ENCODE data around the gene UGT1A3.

UGT1A3 gene

GRCh38 chr2:233816771-233817170 is 87.9 kb downstream of the UGT1A3 start:
- Mint-ChIP-seq H3K4me3 (no peak overlapping the region), H3K4me1 (ENCODE audit: low read depth) (no peaks in the 10 kb centered on the region), H3K27me3 (peaks cover 3% of the 10 kb centered on the region), H3K36me3 (ENCODE audit: low read depth) (no peaks in the 10 kb centered on the region), H3K27ac (no peak overlapping the region), H3K9me3 (no peaks in the 10 kb centered on the region)
- intact Hi-C loops (cut with micrococcal nuclease) = no loop called here

GRCh38 chr2:233817361-233817911 is 88.6 kb downstream of the UGT1A3 start:
- Mint-ChIP-seq H3K36me3 (ENCODE audit: low read depth) (no peaks in the 10 kb centered on the region), H3K27ac (no peak overlapping the region), H3K4me3 (no peak overlapping the region), H3K27me3 (peaks cover 3% of the 10 kb centered on the region), H3K4me1 (ENCODE audit: low read depth) (no peaks in the 10 kb centered on the region), H3K9me3 (no peaks in the 10 kb centered on the region)
- intact Hi-C loops (cut with micrococcal nuclease) = no loop called here

GRCh38 chr2:233817995-233818638 is 89.3 kb downstream of the UGT1A3 start:
- Mint-ChIP-seq H3K27ac (no peak overlapping the region), H3K4me3 (no peak overlapping the region), H3K27me3 (peaks cover 3% of the 10 kb centered on the region), H3K36me3 (ENCODE audit: low read depth) (no peaks in the 10 kb centered on the region), H3K9me3 (no peaks in the 10 kb centered on the region), H3K4me1 (ENCODE audit: low read depth) (peaks cover 3% of the 10 kb centered on the region)
- intact Hi-C loops (cut with micrococcal nuclease) = no loop called here

- Mint-ChIP-seq H3K27me3 (peaks cover under 1% of the 10 kb centered on the region), H3K27ac (no peak overlapping the region), H3K36me3 (ENCODE audit: low read depth) (no peaks in the 10 kb centered on the region), H3K9me3 (no peaks in the 10 kb centered on the region), H3K4me1 (ENCODE audit: low read depth) (peaks cover 8% of the 10 kb centered on the region), H3K4me3 (no peak overlapping the region)
- intact Hi-C loops (cut with micrococcal nuclease) = no loop called here
Observed at GRCh38 chr2:233818639-233819621, 90.1 kb downstream of the UGT1A3 start.

- Mint-ChIP-seq H3K4me3 (no peak overlapping the region), H3K4me1 (ENCODE audit: low read depth) (peaks cover 8% of the 10 kb centered on the region), H3K27me3 (no peaks in the 10 kb centered on the region), H3K27ac (no peak overlapping the region), H3K36me3 (ENCODE audit: low read depth) (no peaks in the 10 kb centered on the region), H3K9me3 (no peaks in the 10 kb centered on the region)
- intact Hi-C loops (cut with micrococcal nuclease) = no loop called here
Observed at GRCh38 chr2:233819884-233820773, 91.3 kb downstream of the UGT1A3 start.

- no peaks in the 10 kb centered on the region for H3K36me3 Mint-ChIP-seq (ENCODE audit: low read depth)
- peaks cover 2% of the 10 kb centered on the region for H3K27me3 Mint-ChIP-seq
- H3K27ac Mint-ChIP-seq = no peak overlapping the region
- no peaks in the 10 kb centered on the region for H3K9me3 Mint-ChIP-seq
- intact Hi-C loops (cut with micrococcal nuclease) = no loop called here
- H3K4me1 Mint-ChIP-seq (ENCODE audit: low read depth) = peaks cover 8% of the 10 kb centered on the region
- H3K4me3 Mint-ChIP-seq = no peak overlapping the region
Observed at GRCh38 chr2:233820774-233821105, 91.9 kb downstream of the UGT1A3 start.

GRCh38 chr2:233821196-233821595 is 92.4 kb downstream of the UGT1A3 start:
- no peak overlapping the region for H3K27ac Mint-ChIP-seq
- no peaks in the 10 kb centered on the region for H3K36me3 Mint-ChIP-seq (ENCODE audit: low read depth)
- intact Hi-C loops (cut with micrococcal nuclease) = no loop called here
- peaks cover 8% of the 10 kb centered on the region for H3K4me1 Mint-ChIP-seq (ENCODE audit: low read depth)
- no peaks in the 10 kb centered on the region for H3K9me3 Mint-ChIP-seq
- no peak overlapping the region for H3K4me3 Mint-ChIP-seq
- H3K27me3 Mint-ChIP-seq = peaks cover 2% of the 10 kb centered on the region

GRCh38 chr2:233821709-233822100 is 92.9 kb downstream of the UGT1A3 start:
- peaks cover 2% of the 10 kb centered on the region for H3K27me3 Mint-ChIP-seq
- H3K9me3 Mint-ChIP-seq = no peaks in the 10 kb centered on the region
- H3K27ac Mint-ChIP-seq = no peak overlapping the region
- peaks cover 8% of the 10 kb centered on the region for H3K4me1 Mint-ChIP-seq (ENCODE audit: low read depth)
- H3K36me3 Mint-ChIP-seq (ENCODE audit: low read depth) = no peaks in the 10 kb centered on the region
- intact Hi-C loops (cut with micrococcal nuclease) = no loop called here
- H3K4me3 Mint-ChIP-seq = no peak overlapping the region

- H3K9me3 Mint-ChIP-seq = no peaks in the 10 kb centered on the region
- peaks cover 2% of the 10 kb centered on the region for H3K27me3 Mint-ChIP-seq
- no peak overlapping the region for H3K27ac Mint-ChIP-seq
- H3K36me3 Mint-ChIP-seq (ENCODE audit: low read depth) = no peaks in the 10 kb centered on the region
- H3K4me1 Mint-ChIP-seq (ENCODE audit: low read depth) = peaks cover 8% of the 10 kb centered on the region
- intact Hi-C loops (cut with micrococcal nuclease) = no loop called here
- no peak overlapping the region for H3K4me3 Mint-ChIP-seq
Observed at GRCh38 chr2:233822101-233822771, 93.4 kb downstream of the UGT1A3 start.

Data from dendritic cell treated with granulocyte-macrophage colony-stimulating factor and Interleukin-4, amounts not matched to agents 40 ng/mL and 50 ng/mL, for 4 days (primary cell).